ENCODE data around the gene NUP133.
"Not testable (repeated sequence)": the region's sequence is repeated elsewhere in the genome, so short reads cannot be mapped to it uniquely, and the experiment has no call there.

NUP133 gene

DNA sequence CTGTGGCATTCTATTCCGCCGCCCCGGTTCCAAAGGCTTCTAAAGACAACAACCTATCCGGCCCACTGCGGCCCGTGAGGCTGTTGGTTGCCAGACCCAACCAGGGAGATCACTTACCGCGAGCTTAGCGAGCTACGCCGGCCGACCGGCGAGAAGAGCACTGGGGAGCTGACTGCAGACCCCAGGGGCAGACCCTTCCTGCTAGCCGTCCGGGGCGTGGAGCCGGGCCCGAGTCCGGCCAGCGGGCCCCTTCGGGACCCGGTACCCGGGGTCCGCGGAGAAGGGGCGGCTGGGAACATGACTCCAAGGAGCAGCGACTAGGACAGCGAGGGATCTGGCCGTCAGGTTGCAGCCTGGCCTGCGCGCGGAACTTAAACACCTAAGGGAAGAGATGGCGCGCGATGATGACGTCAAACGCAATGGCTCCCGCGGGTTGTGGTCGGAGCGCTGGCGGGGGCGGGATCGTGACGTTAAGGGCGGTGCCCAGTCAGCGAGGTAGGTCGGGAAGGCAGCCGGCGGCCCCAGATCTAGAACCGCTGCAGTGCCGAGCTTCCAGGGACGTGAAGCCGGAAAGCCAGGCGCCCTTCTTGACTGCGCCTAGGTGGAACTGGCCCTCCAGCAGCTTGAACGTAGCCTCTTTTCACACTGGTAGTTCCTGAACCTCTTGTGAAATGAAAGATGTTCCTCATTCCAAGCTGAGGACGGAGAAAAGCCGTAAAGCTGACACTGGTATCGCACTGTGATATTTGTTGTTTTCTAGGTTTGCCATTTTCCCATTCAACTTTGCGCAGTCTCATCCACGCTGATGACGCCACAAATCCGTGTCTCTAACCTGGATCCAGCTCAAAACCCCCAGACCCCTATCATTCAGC is at the start of gene NUP133:
TSS of gene NUP133 (minus strand) at position 391 of the 872 bp plus-strand sequence. CDS start at position 299, 92 bp downstream.
- no peak for FAIRE-seq

DNA sequence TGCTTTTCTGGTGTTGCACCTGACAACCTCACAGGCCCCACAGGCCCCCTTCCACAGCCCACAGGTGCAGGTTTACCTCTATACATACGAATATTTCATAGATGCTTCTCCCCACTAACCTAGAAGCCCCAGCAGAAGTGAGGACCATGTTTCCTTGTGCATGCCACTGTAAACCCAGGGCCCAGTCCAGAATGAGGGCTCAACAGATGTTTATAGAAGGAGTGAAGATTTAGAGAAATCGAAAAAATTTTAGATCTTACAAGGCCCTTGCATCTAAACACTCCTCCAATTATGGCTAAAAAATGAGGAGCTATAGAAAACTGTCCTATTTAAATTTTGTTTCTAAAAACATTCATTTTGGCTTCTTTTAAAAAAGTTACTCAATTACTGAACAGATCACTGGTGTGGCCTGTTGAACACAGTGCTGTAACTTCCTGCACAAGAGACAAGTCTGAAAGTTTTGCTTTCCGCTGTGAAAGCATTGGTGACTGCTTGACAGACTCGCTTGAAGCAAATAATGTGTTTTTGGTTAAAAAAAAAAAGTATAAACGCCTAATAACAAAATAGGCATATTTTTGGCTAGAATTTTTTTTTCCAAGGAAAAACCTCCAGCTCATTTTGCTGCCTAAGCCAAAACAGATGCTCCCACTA is 49.2 kb upstream of the NUP133 start:
- FAIRE-seq: no peak

DNA sequence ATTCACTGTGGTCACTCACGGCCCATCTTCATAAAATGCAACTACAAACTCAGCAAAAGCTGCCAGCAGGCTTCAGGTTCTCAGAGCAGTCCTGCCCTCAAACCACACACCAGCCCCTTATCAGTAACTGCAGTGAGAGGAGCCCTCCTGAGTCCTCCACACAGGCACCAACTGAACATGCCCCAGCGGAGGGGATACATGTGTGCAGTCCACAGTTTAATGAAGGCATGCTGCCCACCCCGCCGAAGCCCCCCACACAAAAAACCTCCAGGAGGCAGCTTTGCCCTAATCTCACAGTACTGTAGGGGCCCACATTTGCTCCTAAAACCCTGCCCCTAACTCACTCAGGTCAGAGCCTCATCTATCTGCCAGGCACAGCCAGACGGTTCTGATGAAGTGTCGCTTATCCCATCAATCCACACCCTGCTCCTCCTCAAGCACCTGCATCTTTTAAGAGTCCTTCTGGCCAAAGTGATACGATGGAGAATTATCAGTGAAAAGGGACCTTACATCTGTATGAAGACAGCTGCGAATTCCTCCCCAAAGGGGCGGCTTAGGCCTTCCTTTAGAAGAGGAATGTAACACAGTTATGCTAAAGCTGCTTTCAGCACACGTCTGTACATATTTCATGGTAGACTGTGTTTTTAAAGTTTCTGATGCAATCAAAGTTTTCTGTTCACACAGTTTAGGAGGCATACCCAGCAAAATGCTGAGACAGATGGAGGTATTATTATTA is 46.9 kb upstream of the NUP133 start:
- FAIRE-seq: no peak

- no peak for FAIRE-seq
These were observed 45.5 kb upstream of the NUP133 start for GRCh38 chr1:229553621-229554130.

DNA sequence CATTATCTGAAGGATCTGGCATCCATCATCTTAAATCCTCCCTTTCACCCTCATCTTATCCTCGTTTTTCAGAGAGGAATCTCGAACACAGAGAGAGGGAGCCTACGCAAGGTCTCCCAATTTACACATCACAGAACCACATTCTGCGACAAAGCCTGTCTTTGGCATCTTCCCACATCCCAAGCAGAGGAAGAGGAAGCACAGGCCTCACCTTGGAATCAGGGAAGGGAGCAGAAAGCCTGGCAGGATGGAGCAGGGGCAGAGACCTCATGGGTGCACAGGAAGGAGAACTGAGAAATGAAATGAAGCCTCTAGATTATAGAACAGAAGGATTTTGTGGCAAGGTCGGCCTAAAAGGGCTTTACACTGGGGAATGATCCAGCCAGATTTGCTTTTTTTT is 44.6 kb upstream of the NUP133 start:
- no peak for FAIRE-seq

DNA sequence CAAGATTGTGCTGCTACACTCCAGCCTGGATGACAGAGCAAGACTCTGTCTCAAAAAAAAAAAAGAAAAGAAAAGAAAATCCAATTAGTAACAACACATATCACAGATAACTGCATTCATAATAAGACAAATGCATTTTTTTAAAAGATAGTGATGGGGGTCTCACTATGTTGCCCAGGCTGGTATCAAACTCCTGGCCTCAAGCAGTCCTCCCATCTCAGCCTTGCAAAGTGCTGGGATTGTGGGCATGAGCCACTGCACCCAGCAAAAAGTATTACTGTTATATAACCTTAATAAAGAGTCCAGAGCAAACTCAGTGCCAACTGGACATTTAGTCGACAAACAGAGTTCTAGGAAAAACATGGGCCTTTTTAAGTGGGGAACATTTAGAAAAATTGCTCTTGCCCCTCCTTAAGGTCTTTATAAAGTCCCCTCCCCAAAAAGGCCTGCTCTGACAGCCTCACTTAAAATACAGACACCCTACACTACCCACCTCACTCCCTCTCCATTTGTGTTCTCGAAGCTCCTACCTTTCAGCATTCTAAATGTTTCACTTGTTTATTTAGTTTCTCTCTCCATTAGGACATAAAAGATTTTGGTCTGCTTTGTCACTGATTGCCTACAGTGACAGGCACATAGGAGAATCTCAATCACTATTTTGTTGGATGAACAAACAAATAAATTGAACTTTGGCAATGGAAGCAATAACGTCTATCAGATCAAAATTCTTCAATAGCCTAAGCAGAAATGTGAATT is 42.8 kb upstream of the NUP133 start:
- FAIRE-seq: no peak

- no peak for FAIRE-seq
These were observed 39.4 kb upstream of the NUP133 start for GRCh38 chr1:229547542-229547941.

- FAIRE-seq: no peak
These were observed 36.4 kb upstream of the NUP133 start for GRCh38 chr1:229544587-229544986.

DNA sequence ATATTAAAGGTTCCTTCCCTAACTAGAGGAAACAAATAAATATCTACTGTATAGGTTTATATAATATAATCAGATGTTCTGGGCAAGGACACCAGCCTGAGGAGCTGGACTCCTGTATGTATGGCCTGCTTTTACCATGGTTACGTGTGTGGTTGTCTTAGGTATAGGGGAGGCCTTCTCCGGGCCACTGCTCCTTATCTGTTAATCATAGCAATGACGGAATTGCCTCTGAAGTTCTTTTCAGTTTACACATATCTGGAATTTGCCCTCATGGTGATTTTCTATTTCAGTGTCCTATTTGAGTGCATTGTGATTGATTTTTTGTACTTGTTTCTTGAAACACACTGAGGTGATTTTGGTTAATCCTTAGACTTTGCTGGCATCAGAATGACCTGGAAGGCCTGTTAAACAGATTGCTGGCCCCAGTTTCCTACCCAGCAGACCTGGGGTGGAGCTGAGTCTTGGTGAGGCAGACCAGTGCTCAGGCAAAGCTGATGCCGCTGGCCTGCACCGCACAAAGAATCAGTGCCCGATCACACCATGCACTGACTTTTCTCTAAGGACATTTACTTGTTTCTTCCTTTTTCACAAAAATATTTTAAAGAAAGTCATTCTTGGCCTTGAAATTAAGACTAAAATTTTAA is 31.8 kb upstream of the NUP133 start:
- no peak for FAIRE-seq

GRCh38 chr1:229538945-229539344 is 30.8 kb upstream of the NUP133 start:
- FAIRE-seq: no peak

DNA sequence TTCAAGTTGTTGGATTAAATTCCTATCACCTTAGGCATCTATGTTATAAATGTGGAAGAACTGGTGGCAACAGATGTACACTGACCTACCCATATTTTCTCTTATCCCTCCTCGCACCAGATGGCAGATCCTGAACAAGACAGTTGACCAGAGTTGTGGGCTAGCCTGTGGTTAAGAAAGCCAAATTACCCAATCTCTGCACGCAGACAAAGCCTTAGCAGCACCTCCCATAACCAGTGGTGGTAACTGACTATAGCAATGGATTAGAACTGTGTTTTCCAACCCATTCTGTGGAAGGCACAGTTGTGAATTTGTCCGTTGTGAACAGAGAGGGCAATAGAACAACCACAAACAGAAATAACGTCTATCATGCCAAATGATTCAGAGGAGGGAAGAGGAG is 29.8 kb upstream of the NUP133 start:
- no peak for FAIRE-seq

DNA sequence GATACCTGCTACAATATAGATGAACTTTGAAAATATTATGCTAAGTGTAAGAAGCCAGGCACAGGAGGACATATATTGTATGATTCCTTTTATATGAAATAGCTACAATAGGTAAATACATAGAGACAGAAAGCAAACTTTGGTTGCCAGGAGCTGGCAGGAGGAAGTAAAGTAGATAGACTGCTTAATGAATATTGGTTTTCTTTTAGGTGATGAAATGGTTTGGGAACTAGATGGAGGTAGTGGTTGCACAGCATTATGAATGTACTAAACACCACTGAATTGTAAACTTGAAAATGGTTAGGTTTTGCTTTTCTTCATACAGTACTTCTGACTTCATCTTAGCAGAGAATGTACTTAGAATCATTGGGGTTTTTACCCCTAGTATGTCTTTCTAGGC is 28.8 kb upstream of the NUP133 start:
- peak; percentile 94 for FAIRE-seq

- FAIRE-seq: no peak
These were observed 27.1 kb upstream of the NUP133 start for GRCh38 chr1:229535230-229535629.

- no peak for FAIRE-seq
These were observed 23.2 kb upstream of the NUP133 start for GRCh38 chr1:229531326-229531725.

DNA sequence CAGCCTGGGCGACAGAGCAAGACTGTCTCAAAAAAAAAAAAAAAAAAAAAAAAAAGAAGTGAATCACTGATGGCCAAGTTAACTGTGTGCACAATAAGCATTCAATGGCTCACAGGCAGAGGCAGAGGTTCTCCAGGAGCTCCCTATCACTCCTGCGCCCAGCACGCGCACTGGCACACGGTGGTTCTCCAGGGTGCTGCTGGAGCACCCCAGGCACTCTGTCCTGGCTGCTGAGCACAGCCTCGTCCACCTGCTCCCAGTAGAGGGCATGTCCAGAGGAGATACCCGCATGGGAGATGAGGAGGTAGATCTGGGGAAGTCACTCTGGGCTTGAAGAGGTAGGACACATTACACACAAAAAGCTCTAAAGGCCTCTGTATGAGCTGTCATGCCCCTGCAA is 21.5 kb upstream of the NUP133 start:
- no peak for FAIRE-seq

- no peak for FAIRE-seq
These were observed 18.6 kb upstream of the NUP133 start for GRCh38 chr1:229526695-229527094.

- no peak for FAIRE-seq
These were observed 14.9 kb upstream of the NUP133 start for GRCh38 chr1:229523052-229523451.

DNA sequence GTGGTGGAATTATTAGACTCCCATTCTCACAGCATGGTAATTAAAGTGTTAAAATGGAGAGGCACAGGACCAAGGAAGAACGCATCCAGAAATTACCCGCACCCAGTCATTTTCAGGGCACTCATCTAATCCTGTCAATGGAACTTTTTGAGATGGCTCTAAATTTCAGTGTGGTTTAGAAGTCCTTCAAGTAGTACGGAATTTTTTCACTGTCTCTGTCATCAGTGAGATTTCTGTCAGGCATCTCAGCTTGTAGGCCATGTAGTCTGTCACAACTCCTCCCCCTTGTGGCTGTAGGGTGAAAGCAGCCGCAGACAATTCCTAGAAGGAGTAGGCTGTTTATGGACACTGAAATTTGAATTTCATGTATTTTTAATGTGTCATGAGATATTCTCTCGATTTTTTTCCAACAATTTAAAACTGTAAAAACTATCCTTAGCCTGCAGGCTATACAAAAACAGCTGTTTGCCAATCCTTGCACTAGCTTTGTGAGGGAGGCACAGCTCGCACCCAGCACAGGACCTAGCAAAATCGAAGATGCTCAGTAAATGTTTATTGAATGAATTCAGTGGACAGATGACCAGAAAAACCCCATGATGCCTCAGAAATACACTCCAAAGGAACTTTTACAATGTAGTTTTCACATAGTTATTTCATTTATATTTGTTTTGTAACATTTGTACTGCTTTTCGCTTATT is 6.6 kb upstream of the NUP133 start:
- FAIRE-seq: peak; percentile 96

DNA sequence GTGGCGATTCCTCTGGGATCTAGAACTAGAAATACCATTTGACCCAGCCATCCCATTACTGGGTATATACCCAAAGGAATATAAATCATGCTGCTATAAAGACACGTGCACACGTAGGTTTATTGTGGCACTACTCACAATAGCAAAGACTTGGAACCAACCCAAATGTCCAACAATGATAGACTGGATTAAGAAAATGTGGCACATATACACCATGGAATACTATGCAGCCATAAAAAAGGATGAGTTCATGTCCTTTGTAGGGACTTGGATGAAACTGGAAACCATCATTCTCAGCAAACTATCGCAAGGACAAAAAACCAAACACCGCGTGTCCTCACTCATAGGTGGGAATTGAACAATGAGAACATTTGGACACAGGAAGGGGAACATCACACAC is 3.5 kb upstream of the NUP133 start:
- not testable (repeated sequence) for FAIRE-seq

- FAIRE-seq: not testable (repeated sequence)
These were observed 3.1 kb upstream of the NUP133 start for GRCh38 chr1:229511201-229511600.

GRCh38 chr1:229509576-229509975 is 1.4 kb upstream of the NUP133 start:
- FAIRE-seq: no peak

Measured in islet of Langerhans (tissue), 1 donor.